ENCODE measurements around the gene EDRF1.

EDRF1 gene, protein sequence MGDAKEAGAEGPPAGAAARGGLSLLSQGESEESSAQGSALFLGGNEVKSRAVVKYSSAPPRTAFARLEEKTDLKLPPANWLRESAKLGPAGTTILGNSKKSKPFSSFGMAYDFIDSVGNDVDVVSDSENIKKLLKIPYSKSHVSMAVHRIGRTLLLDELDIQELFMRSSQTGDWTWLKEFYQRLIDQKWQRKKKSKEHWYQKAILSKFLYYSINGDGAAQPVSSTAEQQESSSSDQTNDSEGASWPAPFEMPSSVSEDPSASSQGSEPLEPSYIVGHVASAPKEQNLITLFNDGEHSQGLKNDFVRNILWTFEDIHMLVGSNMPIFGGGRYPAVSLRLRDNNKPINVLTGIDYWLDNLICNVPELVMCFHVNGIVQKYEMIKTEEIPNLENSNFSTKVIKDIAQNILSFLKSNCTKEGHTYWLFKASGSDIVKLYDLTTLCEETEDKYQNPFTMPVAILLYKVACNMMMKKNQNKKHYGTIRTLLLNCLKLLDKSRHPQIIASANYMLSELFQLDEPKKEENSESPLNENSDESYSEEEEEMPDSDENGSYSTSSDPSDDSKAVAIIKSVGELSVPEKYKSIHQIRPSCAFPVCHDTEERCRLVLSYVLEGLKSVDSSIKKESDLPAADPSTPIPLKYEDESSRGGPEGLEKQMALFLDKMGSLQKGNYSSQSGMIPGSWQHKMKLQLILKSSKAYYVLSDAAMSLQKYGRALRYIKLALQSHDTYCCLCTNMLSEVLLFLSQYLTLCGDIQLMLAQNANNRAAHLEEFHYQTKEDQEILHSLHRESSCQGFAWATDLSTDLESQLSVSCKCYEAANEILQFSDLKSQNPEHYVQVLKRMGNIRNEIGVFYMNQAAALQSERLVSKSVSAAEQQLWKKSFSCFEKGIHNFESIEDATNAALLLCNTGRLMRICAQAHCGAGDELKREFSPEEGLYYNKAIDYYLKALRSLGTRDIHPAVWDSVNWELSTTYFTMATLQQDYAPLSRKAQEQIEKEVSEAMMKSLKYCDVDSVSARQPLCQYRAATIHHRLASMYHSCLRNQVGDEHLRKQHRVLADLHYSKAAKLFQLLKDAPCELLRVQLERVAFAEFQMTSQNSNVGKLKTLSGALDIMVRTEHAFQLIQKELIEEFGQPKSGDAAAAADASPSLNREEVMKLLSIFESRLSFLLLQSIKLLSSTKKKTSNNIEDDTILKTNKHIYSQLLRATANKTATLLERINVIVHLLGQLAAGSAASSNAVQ

GRCh38 chr10:125719173-125720001 is at the start of gene EDRF1:
TSS of gene EDRF1 (plus strand) at chr10:125719709. CDS start at chr10:125719808, 99 bp downstream.
- Histone ChIP-seq H3K9ac (ENCODE audit: low read depth in 1 of 2, low read length in 2 of 2) (peak within 1 kb of the TSS; percentile 98 to 99), H3K4me3 (ENCODE audit: low read length in 2 of 2) (peak within 1 kb of the TSS; percentile 94 to 100), H3K27me3 (ENCODE audit: control insufficient read depth in 2 of 2, insufficient read depth in 2 of 2, low read length in 2 of 2) (no peaks in the 10 kb centered on the region), H3K4me1 (ENCODE audit: control insufficient read depth in 2 of 2, insufficient read depth in 2 of 2, low read length in 2 of 2) (peaks cover 8 to 16% of the 10 kb centered on the region in 2 donors), H3K9me3 (ENCODE audit: control insufficient read depth in 2 of 2, low read length in 2 of 2) (no peaks in the 10 kb centered on the region), H3K27ac (ENCODE audit: low read depth in 2 of 2, low read length in 2 of 2) (peak within 1 kb of the TSS; percentile 85 to 87), H3K36me3 (ENCODE audit: control insufficient read depth in 2 of 2, insufficient read depth in 2 of 2, low read length in 2 of 2) (peaks cover 21 to 23% of the 10 kb centered on the region in 2 donors)

DNA sequence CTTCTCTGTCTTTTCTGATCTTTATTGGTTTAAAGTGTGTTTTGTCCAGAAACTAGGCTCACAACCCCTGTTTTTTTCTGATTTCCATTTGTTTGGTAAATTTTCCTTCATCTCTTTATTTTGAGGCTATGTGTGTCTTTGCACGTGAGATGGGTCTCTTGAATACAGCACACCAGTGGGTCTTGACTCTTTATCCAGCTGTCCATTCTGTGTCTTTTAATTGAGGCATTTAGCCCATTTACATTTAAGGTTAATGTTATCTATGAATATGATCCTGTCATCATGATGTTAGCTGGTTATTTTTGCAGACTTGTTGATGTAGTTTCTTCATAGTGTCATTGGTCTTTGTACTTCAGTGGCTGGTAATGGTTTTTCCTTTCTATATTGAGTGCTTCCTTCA is 46.6 kb upstream of the EDRF1 start:
- Histone ChIP-seq H3K4me3 (ENCODE audit: low read length in 2 of 2) (no peak overlapping the region), H3K27me3 (ENCODE audit: control insufficient read depth in 2 of 2, insufficient read depth in 2 of 2, low read length in 2 of 2) (no peaks in the 10 kb centered on the region), H3K36me3 (ENCODE audit: control insufficient read depth in 2 of 2, insufficient read depth in 2 of 2, low read length in 2 of 2) (no peaks in the 10 kb centered on the region), H3K27ac (ENCODE audit: low read depth in 2 of 2, low read length in 2 of 2) (no peak overlapping the region), H3K4me1 (ENCODE audit: control insufficient read depth in 2 of 2, insufficient read depth in 2 of 2, low read length in 2 of 2) (no peaks in the 10 kb centered on the region), H3K9me3 (ENCODE audit: control insufficient read depth in 2 of 2, low read length in 2 of 2) (peaks cover 0 to 6% of the 10 kb centered on the region in 2 donors), H3K9ac (ENCODE audit: low read depth in 1 of 2, low read length in 2 of 2) (no peak overlapping the region)

DNA sequence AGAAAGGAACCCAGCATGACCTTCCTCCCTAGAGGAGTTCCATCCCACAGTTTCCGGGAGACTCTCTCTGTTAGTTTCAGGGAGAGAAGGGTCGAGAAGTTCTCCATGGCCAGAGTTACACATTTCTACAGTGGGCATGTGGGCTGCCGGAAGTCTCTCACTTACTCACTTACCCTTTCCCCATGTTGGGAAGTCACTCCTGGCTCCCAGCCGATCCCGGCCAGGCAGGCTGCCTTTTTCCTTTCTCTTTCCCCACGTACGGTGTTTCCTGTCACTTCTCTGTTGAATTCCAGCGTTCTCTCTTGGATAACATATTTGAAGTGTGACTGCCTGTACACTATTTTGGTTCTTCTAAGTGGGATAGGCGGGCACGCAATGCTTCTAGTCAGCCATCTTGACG is 40.1 kb upstream of the EDRF1 start:
- H3K9me3 ChIP-seq (ENCODE audit: control insufficient read depth in 2 of 2, low read length in 2 of 2), result peaks cover 0 to 6% of the 10 kb centered on the region in 2 donors
- no peak overlapping the region for H3K27ac ChIP-seq (ENCODE audit: low read depth in 2 of 2, low read length in 2 of 2)
- H3K4me1 ChIP-seq (ENCODE audit: control insufficient read depth in 2 of 2, insufficient read depth in 2 of 2, low read length in 2 of 2), result no peaks in the 10 kb centered on the region
- no peak overlapping the region for H3K4me3 ChIP-seq (ENCODE audit: low read length in 2 of 2)
- no peak overlapping the region for H3K9ac ChIP-seq (ENCODE audit: low read depth in 1 of 2, low read length in 2 of 2)
- H3K36me3 ChIP-seq (ENCODE audit: control insufficient read depth in 2 of 2, insufficient read depth in 2 of 2, low read length in 2 of 2), result no peaks in the 10 kb centered on the region
- H3K27me3 ChIP-seq (ENCODE audit: control insufficient read depth in 2 of 2, insufficient read depth in 2 of 2, low read length in 2 of 2), result peaks cover 0 to under 1% of the 10 kb centered on the region in 2 donors

GRCh38 chr10:125683063-125683462 is 36.4 kb upstream of the EDRF1 start, which contains the start of gene TEX36:
TSS of gene TEX36 (minus strand) at chr10:125683163. CDS start at chr10:125682989, 174 bp downstream.
- H3K9me3 ChIP-seq (ENCODE audit: control insufficient read depth in 2 of 2, low read length in 2 of 2), result no peaks in the 10 kb centered on the region
- no peaks in the 10 kb centered on the region for H3K4me1 ChIP-seq (ENCODE audit: control insufficient read depth in 2 of 2, insufficient read depth in 2 of 2, low read length in 2 of 2)
- H3K36me3 ChIP-seq (ENCODE audit: control insufficient read depth in 2 of 2, insufficient read depth in 2 of 2, low read length in 2 of 2), result no peaks in the 10 kb centered on the region
- H3K27ac ChIP-seq (ENCODE audit: low read depth in 2 of 2, low read length in 2 of 2), result no peak within 1 kb of the TSS
- peaks cover 0 to 4% of the 10 kb centered on the region in 2 donors for H3K27me3 ChIP-seq (ENCODE audit: control insufficient read depth in 2 of 2, insufficient read depth in 2 of 2, low read length in 2 of 2)
- H3K4me3 ChIP-seq (ENCODE audit: low read length in 2 of 2), result no peak within 1 kb of the TSS
- H3K9ac ChIP-seq (ENCODE audit: low read depth in 1 of 2, low read length in 2 of 2), result no peak within 1 kb of the TSS

- H3K27me3 ChIP-seq (ENCODE audit: control insufficient read depth in 2 of 2, insufficient read depth in 2 of 2, low read length in 2 of 2), result peaks cover 0 to 4% of the 10 kb centered on the region in 2 donors
- no peak overlapping the region for H3K4me3 ChIP-seq (ENCODE audit: low read length in 2 of 2)
- no peaks in the 10 kb centered on the region for H3K4me1 ChIP-seq (ENCODE audit: control insufficient read depth in 2 of 2, insufficient read depth in 2 of 2, low read length in 2 of 2)
- H3K36me3 ChIP-seq (ENCODE audit: control insufficient read depth in 2 of 2, insufficient read depth in 2 of 2, low read length in 2 of 2), result no peaks in the 10 kb centered on the region
- H3K27ac ChIP-seq (ENCODE audit: low read depth in 2 of 2, low read length in 2 of 2), result no peak overlapping the region
- H3K9me3 ChIP-seq (ENCODE audit: control insufficient read depth in 2 of 2, low read length in 2 of 2), result no peaks in the 10 kb centered on the region
- no peak overlapping the region for H3K9ac ChIP-seq (ENCODE audit: low read depth in 1 of 2, low read length in 2 of 2)
Measured at GRCh38 chr10:125683821-125684220, 35.7 kb upstream of the EDRF1 start.

DNA sequence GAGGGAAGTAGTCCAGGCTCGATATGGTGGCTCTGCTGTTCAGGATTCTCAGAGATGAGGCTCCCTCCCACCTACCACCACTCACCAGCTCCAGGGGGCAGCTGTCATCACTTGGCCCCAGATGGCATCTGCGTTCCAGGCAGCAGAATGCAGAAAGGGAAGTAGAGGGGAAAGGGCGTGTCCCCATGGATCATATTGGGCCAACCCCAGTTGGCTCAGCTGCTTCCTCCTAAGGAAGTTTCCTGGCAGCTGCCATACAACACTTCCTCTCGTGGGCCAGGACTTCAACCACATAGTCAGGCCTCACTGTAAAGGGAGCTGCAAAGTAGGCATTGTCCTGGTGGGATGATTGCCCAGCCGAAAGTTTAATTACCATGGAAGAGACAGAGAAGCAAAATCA is 34.9 kb upstream of the EDRF1 start:
- Histone ChIP-seq H3K4me1 (ENCODE audit: control insufficient read depth in 2 of 2, insufficient read depth in 2 of 2, low read length in 2 of 2) (no peaks in the 10 kb centered on the region), H3K4me3 (ENCODE audit: low read length in 2 of 2) (no peak overlapping the region), H3K9me3 (ENCODE audit: control insufficient read depth in 2 of 2, low read length in 2 of 2) (no peaks in the 10 kb centered on the region), H3K27ac (ENCODE audit: low read depth in 2 of 2, low read length in 2 of 2) (no peak overlapping the region), H3K27me3 (ENCODE audit: control insufficient read depth in 2 of 2, insufficient read depth in 2 of 2, low read length in 2 of 2) (peaks cover 0 to 4% of the 10 kb centered on the region in 2 donors), H3K36me3 (ENCODE audit: control insufficient read depth in 2 of 2, insufficient read depth in 2 of 2, low read length in 2 of 2) (no peaks in the 10 kb centered on the region), H3K9ac (ENCODE audit: low read depth in 1 of 2, low read length in 2 of 2) (no peak overlapping the region)

DNA sequence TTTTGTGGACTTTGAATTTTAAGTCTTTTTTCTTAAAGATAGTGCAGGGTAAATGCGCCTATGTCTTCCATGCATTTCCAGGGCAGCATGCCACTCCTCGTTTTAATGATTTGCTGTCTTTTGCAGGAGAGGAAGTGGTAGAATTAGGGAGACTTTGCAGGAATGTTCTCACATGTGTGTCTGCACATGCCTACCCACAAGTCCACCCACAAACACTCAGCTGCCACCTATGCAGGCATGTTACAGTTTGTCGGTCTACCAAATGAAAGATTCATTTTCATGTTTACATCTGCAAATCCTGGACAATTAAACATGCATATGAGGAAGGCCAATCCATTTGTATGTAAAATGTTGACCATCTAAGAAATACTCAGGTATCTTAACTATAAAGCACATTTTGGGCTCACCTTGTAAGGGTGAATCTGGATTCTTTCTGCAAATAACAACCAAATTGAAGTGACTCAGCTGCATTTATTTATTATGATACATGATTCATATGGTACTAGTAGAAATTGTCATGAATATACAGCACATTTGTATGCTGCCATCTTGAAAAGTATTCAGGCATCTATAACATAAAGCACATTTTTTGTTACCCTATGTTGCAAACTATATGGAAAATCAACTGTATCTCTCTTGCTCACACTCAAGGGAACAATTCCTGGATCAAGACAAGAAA is 31.9 kb upstream of the EDRF1 start:
- H3K4me3 ChIP-seq (ENCODE audit: low read length in 2 of 2), result no peak overlapping the region
- no peak overlapping the region for H3K27ac ChIP-seq (ENCODE audit: low read depth in 2 of 2, low read length in 2 of 2)
- H3K9me3 ChIP-seq (ENCODE audit: control insufficient read depth in 2 of 2, low read length in 2 of 2), result no peaks in the 10 kb centered on the region
- H3K4me1 ChIP-seq (ENCODE audit: control insufficient read depth in 2 of 2, insufficient read depth in 2 of 2, low read length in 2 of 2), result no peaks in the 10 kb centered on the region
- H3K9ac ChIP-seq (ENCODE audit: low read depth in 1 of 2, low read length in 2 of 2), result no peak overlapping the region
- peaks cover 10 to 11% of the 10 kb centered on the region in 2 donors for H3K27me3 ChIP-seq (ENCODE audit: control insufficient read depth in 2 of 2, insufficient read depth in 2 of 2, low read length in 2 of 2)
- H3K36me3 ChIP-seq (ENCODE audit: control insufficient read depth in 2 of 2, insufficient read depth in 2 of 2, low read length in 2 of 2), result no peaks in the 10 kb centered on the region

DNA sequence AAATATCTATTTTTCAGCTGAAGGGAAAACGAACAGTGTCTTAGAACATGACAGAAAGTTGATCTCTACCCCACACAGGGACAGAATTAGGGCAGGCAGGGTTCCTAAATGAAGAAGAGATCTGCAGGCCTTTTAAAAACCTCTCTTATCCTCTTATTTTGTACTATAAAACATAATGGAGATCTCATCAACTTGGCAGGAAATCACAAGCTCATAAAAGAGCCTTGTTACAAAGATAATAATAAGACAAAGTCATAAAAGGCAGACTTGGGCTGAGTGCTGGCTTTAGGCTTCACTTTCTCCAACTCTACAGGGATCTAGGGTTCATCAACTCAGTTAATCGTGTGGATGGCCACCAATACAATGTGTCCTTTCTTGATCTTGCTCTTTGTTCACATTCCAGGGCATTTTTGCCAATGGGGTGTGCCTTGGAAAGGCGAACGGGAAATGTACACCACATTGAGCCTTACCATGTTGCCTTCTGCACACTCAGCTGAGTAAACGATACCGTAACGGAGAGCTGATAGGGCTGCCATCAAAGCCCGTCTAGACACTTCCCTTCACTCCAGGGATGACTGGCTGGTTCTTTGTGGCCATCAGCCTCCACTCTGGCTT is 29.4 kb upstream of the EDRF1 start:
- Histone ChIP-seq H3K27ac (ENCODE audit: low read depth in 2 of 2, low read length in 2 of 2) (no peak overlapping the region), H3K9ac (ENCODE audit: low read depth in 1 of 2, low read length in 2 of 2) (no peak overlapping the region), H3K4me1 (ENCODE audit: control insufficient read depth in 2 of 2, insufficient read depth in 2 of 2, low read length in 2 of 2) (no peaks in the 10 kb centered on the region), H3K4me3 (ENCODE audit: low read length in 2 of 2) (no peak overlapping the region), H3K9me3 (ENCODE audit: control insufficient read depth in 2 of 2, low read length in 2 of 2) (no peaks in the 10 kb centered on the region), H3K27me3 (ENCODE audit: control insufficient read depth in 2 of 2, insufficient read depth in 2 of 2, low read length in 2 of 2) (peaks cover 7 to 10% of the 10 kb centered on the region in 2 donors), H3K36me3 (ENCODE audit: control insufficient read depth in 2 of 2, insufficient read depth in 2 of 2, low read length in 2 of 2) (no peaks in the 10 kb centered on the region)

Data from mucosa of rectum (tissue), 2 donors.